GM18951 (cell line): ENCODE measurements around the gene STRBP.

Experiments
- POLR2A ChIP-seq: IDR thresholded peaks from 4 replicates; pipeline ENCODE4 v1.6.1; 2011; ENCODE audit warnings: mild to moderate bottlenecking; ENCODE audit not compliant: insufficient read length, insufficient read depth; ENCODE audit errors: extremely low read depth
- in situ Hi-C: fragments of 300-500 bp; cut with MboI; formaldehyde crosslinking; loops from one replicate; pipeline ENCODE4 v1.12.0; 2022; ENCODE audit warnings: low sequenced_read_pairs, mixed read lengths, inconsistent platforms; ENCODE audit not compliant: unreplicated experiment

STRBP gene

DNA sequence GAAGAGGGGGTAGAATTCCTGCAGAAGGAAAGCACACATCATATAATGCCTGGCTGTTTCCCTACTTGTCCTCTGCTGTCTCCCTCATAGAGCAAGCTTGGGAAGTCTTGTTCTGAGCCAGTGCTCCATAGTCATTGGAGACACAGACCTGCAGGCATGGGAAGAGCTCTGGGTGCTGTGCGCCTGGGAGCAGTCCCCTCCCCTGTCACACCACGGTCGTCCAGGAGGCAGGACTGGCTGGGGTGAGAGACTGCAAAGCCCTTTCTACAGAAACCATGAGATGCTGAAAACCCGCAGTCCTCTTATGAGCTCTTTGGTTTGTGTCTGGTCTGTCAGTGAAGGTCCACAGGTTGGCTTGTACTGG lies 170.3 kb downstream of the STRBP start:
- TF ChIP-seq POLR2A, result no peak
- in situ Hi-C loops, result no loop called here

DNA sequence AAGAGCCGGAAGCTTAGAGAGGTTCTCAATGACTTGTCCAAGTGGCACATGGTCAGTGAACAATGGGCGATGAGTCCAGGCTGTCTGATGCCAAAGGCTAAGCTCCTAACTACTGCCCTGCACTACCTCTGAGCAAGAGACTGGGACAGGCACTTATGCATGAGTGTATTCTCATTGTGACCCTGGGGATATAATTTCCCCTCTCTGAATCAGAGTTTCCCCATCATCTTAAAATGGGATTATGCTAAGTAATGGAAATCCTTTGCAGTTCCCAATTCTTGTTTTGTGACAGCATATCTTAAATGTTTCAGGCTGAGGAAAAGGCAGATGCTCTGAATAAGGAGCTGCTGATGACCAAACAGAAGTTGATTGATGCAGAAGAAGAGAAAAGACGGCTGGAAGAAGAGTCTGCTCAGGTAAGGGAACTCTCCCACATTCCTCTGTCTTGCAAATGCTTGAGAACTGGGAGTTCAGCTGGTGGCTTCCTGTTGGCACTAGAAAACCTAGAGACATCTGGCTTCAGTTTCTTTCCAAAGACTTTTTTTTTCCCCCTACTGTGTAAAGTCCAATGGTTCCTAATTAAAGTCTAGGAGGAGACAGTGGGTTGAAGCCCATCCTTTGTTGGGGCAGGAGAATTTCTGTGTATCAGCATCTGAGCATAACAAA lies 170.8 kb downstream of the STRBP start:
- in situ Hi-C loops, result no loop called here

DNA sequence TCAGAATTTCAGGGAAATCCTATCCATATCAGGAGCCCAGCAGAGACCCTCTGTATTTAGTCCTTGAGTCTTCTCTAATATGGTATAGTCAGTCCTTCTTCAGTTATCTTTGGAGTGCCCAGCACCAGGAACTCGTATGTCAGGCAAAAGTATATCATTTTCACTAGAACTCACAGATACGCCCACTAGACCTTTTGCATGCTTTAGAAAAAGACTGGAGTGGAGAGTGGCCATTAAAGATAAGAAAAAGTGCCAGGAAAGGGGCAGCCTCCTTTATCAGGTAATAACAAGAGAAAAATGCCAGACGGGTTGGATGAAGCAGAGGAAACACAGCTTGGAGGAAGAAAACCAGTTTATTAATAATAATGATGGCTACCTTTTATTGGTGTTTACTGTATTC lies 171.4 kb downstream of the STRBP start:
- no peak for TF ChIP-seq POLR2A
- in situ Hi-C loops, result no loop called here

More for the DNA sequence above, 170.8 kb downstream of the STRBP start:
- no peak for TF ChIP-seq POLR2A

DNA sequence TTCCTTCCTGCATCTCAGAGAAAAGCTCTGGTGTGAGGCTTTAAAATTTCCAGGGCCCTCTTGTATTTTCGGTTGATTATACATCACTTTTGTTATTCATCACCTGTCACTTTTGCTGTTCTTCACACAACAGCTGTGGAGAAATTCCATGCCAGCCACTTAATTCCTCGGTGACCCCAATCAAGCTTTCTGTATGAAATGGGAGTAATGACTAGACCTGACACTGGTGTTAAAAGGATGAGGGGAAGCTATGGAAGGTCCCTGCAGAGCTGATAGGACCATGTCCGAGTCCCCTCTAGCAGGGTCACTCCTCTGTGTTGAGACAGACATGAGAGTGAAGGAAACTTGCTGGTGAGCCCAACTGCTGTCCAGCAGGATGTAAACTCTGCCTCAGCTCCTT lies 175.2 kb downstream of the STRBP start:
- no peak for TF ChIP-seq POLR2A
- in situ Hi-C loops, result no loop called here

DNA sequence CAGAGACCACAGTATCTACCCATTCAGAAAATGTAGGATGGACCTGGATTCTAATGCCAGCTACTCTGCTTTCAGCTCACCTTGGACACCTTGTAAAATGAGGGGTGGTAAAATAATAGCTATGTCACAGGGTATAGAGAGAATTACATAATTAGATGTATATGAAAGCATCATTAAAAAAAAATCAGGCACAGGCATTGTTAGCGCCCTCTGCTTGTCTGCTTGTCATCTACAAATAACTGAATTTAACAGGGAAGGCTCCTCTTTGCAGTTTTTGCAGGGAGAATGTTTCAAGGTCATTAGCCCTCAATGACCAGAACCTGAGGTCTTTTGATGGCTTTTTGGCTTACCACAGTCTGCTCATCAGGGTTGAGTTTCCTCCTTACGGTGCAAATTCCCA lies 176.9 kb downstream of the STRBP start:
- TF ChIP-seq POLR2A, result no peak
- in situ Hi-C loops, result no loop called here

DNA sequence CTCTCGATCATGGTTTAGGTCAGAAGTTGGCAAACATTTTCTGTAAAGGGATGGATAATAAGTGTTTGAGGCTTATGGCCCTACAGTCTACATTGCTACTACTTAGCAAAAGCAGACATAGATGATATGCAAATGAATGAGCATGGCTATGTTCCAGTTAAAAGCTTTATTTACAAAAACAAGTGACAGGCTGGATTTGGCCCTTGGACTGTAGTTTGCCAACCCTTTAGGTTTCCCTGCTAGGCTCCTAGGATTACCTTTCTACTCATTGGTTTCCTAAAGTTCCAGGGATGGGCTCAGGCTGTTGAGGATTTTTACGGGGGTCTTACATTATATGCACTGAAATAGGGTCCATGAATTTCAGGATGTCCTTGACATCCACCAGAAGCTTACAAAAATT lies 177.4 kb downstream of the STRBP start:
- TF ChIP-seq POLR2A, result no peak
- in situ Hi-C loops, result no loop called here

DNA sequence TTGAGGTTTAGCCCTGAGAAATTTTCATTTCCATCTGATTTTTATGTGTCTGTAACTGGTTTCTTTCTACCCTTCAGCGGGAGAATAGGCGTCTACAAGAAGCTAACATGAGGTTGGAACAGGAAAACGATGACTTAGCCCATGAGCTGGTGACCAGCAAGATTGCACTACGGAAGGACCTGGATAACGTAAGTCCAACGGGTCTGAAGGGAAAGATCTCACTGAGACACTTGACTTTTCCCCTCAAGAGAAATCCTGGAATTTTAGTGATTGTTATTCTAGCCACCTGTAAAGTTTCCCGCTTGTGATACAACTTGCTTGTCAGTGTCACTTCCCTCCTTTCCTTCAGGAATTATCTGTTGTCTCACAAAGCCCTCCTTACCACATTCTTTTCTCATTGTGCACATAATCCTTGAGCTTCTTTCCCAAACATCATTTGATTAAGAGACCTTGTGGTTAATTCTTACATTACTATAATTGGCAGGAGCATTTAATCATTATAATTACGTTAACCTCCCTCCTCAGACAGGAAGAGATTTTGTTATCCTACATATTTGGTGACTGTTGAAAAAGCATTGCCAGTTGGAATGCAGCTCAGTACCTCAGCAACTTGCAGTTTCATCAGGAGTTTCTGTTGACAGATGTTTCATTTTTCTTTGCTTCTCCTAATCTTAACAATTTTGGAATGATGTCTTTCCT lies 178.0 kb downstream of the STRBP start:
- in situ Hi-C loops, result no loop called here
- no peak for TF ChIP-seq POLR2A

DNA sequence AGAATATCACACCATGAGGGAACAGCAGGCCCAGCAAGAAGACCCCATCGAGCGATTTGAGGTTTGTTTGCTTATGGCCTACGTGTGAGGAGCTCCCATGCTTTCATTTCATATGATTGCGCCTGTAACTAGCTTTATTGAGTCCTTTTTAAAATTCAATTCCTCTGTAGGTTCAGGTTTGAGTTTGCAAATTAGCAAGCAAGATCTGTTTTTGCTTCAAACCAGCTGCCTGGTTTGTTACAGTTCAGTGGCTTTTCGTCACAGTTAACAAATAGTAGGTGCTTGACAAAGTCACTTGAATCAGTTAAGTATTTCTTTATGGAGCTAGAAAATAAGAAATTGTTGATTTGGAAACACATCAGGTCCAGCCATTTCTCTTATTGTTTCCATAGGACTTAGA lies 178.6 kb downstream of the STRBP start:
- TF ChIP-seq POLR2A, result no peak
- in situ Hi-C loops, result no loop called here

DNA sequence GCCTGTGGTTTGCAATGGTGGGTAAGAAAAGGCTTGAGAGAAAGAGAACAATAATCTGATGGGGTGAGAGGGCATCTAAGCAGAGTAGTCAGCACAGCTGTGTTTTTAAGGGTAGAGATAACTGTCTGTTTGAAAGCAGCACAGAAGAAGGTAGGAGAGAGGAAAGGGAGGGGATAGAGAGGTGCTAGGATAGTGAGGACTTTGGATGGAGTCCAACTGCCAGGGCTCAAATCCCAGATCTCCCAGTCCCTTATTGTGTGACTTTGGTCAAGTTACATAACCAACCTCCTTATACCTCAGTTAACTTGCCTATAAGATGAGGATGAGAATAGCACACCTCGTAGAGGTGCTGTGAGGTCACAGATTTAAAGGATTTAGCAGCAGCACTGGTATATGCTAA lies 179.3 kb downstream of the STRBP start:
- in situ Hi-C loops, result no loop called here
- no peak for TF ChIP-seq POLR2A

DNA sequence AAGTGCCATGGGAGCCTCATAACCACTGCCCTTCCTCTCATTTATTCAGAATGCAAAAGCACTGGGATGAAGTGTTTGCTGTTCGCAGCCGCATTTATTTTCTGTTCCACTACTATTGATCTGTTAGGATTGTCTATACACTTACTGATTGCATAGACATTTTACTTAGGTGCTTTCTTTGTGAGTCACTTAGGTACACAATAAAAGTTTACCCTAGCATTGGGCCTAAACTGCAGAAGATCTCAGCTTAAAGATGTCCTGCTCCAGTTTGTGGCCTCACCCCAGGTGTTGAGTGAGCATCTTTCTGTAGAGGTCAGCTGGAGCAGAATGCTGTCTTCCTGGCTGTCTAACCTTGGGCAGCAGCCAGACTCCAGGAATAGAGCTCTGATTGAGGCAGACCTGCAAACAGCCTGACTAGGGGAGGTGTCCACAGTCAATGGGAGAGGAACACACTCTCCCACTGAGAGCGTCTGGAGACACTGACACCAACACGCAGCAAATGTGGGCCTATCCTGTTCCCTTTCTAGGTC lies 181.0 kb downstream of the STRBP start:
- no peak for TF ChIP-seq POLR2A

DNA sequence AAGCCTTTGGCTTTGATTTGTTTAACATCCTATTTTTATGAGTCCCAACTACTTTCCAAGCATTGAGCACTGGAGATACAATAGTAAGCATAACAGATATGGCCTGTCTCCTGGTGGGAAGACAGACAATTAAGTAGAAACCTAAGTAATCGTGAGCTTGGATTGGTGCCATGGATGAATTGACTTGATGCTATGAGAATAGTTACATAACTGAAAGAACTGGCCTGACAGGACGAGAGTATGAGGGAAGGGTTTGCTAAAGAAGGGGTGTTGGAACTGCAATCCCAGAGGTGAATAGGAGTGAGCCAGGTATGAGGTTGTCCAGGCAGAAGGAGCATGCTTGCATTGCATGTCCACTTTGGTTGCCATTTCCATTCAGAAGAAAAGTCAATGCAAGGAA lies 182.5 kb downstream of the STRBP start:
- in situ Hi-C loops, result no loop called here
- no peak for TF ChIP-seq POLR2A

More for the DNA sequence above, 181.0 kb downstream of the STRBP start:
- in situ Hi-C loops, result no loop called here

DNA sequence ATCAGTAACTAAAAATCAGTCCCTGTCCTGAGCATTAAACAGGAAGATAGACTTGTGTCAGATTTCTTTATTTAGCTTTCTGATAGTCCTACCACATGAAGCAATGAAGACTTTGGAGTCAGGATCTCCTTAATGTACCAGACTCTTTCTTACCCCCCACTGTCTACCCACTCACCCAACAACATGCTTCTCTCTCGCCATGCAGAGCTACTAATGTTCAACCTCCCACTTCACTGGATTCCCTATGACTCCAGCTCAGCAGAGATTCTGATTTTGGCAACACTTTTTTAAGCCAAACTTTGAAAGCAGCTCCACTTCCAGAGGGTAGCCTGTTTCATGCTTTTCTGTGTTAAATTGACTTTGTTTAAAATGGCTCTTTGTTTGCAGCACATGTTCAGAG lies 184.1 kb downstream of the STRBP start:
- in situ Hi-C loops, result loop anchor here (5.0 kb wide), 1 partner anchor 268 kb away; no protein-coding TSS in a partner anchor
- TF ChIP-seq POLR2A, result no peak

DNA sequence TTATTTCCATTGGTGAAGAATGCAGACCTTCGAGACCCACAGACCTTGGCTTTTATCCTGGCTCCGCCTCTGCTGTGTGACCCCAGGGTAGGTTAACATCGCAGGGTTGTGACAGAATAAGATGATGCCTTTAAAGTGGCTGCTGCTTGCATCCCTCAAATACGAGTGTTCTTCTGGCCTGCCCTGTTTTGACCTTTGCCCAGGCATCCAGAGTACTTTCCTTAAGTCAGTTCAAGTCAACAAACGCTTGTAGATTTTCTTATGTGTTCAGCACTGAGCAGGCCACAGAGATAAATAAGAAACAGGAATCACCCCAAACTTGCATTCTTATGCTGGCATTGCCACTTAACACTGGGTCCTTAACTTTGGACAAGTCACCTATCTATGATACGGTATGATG lies 184.7 kb downstream of the STRBP start:
- in situ Hi-C loops, result loop anchor here (5.0 kb wide), 1 partner anchor 269 kb away; no protein-coding TSS in a partner anchor
- no peak for TF ChIP-seq POLR2A

DNA sequence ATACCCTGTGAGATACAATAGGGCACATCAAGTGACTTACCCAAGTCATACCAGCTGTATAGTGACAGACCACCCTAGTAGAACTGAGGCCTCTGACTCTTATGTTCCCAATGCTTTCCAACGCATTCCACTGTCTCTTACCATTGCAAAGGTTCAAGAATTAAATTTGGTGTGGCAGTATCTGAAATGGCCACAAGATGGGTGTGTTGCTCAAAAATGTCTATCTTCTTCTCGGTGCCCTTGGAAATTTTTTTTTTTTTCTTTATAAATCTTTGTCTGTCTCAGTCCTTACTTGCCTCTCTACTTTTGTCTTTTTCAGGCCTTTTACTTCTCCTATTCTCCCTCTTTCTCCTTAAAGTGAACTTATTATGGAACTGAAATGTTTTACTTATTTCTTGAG lies 186.6 kb downstream of the STRBP start:
- in situ Hi-C loops, result loop anchor here (5.0 kb wide), 1 partner anchor 270 kb away; no protein-coding TSS in a partner anchor
- no peak for TF ChIP-seq POLR2A
